Upper lobe of left lung (tissue), 4 donors: Measurements from ENCODE around the gene PDLIM7.

Source experiments
- EP300 ChIP-seq, 4 donors: sonication (generic); formaldehyde crosslinking; IDR thresholded peaks; one replicate each; pipeline ENCODE4 v1.5.1; 2017; ENCODE audit warnings: antibody characterized with exemption in 4 of 4, control low read depth in 2 of 4
- POLR2A ChIP-seq, 4 donors: fragments of 450-650 bp; IDR thresholded peaks; one replicate each; pipeline ENCODE4 v1.5.1; 2016 to 2017; ENCODE audit warnings: antibody characterized with exemption in 4 of 4, mild to moderate bottlenecking in 2 of 4
- POLR2AphosphoS5 ChIP-seq, 2 donors: sonication (generic); formaldehyde crosslinking; IDR thresholded peaks; one replicate each; pipeline ENCODE4 v1.5.1; 2017; ENCODE audit warnings: antibody characterized with exemption in 2 of 2
- TF ChIP-seq, protein P1 (sequence below), 6 experiments: fragments of 450-650 bp in 4 of 6; fragments of 200-600 bp in 2 of 6; sonication (generic) in 2 of 6; IDR thresholded peaks; one replicate each; pipeline ENCODE4 v1.5.1; 2016 to 2019; ENCODE audit warnings: antibody characterized with exemption in 6 of 6

DNA sequence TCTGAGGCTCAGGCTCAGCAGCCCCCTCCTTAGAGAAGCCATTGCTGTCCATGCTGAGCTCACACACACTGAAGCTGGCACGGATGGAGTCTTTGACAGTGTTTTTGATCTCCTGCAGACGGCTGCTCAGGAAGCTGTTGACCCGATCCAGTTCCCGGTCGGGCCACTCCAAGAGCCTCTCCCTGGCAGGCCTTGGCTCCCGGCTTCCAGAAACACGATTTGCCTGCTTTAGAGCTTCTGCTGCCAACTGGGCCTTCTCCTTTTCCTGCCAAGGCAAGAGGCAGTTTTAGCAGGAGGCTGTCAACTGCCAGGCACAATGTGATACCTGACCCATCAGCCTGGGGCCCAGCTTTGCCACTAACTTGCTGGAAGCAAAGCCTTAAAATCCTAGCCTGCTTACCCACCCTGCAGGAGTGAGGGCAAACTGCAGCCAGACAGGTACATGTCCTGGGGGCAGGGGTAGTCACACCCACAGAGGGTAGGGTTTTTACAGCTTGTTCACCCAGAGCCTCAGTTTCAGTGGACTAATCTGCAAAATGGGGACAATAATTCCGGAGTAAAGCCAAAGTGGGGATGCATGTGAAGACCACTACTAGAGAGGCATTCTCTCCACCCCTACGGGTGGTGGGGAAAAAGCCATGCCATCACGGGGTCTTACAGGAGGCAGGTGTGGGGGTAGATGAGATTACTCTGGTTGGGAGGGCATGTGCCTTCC, 27.7 kb upstream of the PDLIM7 start:
- TF ChIP-seq POLR2A (IDR thresholded peaks at IDR 0.05) (no peak), EP300 (IDR thresholded peaks at IDR 0.05) (no peak), POLR2AphosphoS5 (IDR thresholded peaks at IDR 0.05) (no peak)
- TF ChIP-seq, protein P1, sequence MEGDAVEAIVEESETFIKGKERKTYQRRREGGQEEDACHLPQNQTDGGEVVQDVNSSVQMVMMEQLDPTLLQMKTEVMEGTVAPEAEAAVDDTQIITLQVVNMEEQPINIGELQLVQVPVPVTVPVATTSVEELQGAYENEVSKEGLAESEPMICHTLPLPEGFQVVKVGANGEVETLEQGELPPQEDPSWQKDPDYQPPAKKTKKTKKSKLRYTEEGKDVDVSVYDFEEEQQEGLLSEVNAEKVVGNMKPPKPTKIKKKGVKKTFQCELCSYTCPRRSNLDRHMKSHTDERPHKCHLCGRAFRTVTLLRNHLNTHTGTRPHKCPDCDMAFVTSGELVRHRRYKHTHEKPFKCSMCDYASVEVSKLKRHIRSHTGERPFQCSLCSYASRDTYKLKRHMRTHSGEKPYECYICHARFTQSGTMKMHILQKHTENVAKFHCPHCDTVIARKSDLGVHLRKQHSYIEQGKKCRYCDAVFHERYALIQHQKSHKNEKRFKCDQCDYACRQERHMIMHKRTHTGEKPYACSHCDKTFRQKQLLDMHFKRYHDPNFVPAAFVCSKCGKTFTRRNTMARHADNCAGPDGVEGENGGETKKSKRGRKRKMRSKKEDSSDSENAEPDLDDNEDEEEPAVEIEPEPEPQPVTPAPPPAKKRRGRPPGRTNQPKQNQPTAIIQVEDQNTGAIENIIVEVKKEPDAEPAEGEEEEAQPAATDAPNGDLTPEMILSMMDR (IDR thresholded peaks at IDR 0.05): no peak
